Activated naive CD4-positive, alpha-beta T cell treated with Interleukin-2 at 50 U/mL for 16 hours (primary cell): ENCODE results near the gene DPP10.

ENCODE experiments used
- DNase-seq: peaks from one replicate; pipeline ENCODE4 v3.0.0-alpha.2; 2020

DPP10 gene

GRCh38 chr2:115491186-115491793 is 1048.8 kb downstream of the DPP10 start:
- no peak for DNase-seq

- no peak for DNase-seq
These were observed 1062.9 kb downstream of the DPP10 start for GRCh38 chr2:115505331-115505730.

GRCh38 chr2:115520727-115521126 is 1078.3 kb downstream of the DPP10 start:
- no peak for DNase-seq

- no peak for DNase-seq
These were observed 1082.0 kb downstream of the DPP10 start for GRCh38 chr2:115524452-115524851.

GRCh38 chr2:115529627-115530026 is 1087.2 kb downstream of the DPP10 start:
- no peak for DNase-seq

- DNase-seq, result no peak
These were observed 1090.6 kb downstream of the DPP10 start for GRCh38 chr2:115533081-115533480.

GRCh38 chr2:115541814-115542213 is 1099.4 kb downstream of the DPP10 start:
- no peak for DNase-seq

GRCh38 chr2:115542331-115542730 is 1099.9 kb downstream of the DPP10 start:
- no peak for DNase-seq

GRCh38 chr2:115543024-115543423 is 1100.6 kb downstream of the DPP10 start:
- DNase-seq, result no peak

- DNase-seq, result no peak
These were observed 1101.0 kb downstream of the DPP10 start for GRCh38 chr2:115543461-115543860.

- no peak for DNase-seq
These were observed 1107.2 kb downstream of the DPP10 start for GRCh38 chr2:115549611-115550130.

GRCh38 chr2:115552726-115553125 is 1110.3 kb downstream of the DPP10 start:
- DNase-seq, result no peak

GRCh38 chr2:115554153-115554552 is 1111.7 kb downstream of the DPP10 start:
- no peak for DNase-seq

- DNase-seq, result no peak
These were observed 1116.3 kb downstream of the DPP10 start for GRCh38 chr2:115558725-115559124.

GRCh38 chr2:115560666-115561065 is 1118.2 kb downstream of the DPP10 start:
- no peak for DNase-seq

- DNase-seq, result no peak
These were observed 1126.2 kb downstream of the DPP10 start for GRCh38 chr2:115568643-115569042.

GRCh38 chr2:115569547-115569946 is 1127.1 kb downstream of the DPP10 start:
- DNase-seq, result no peak

GRCh38 chr2:115572746-115573145 is 1130.3 kb downstream of the DPP10 start:
- DNase-seq, result no peak

- DNase-seq, result no peak
These were observed 1131.3 kb downstream of the DPP10 start for GRCh38 chr2:115573756-115574155.

- DNase-seq, result no peak
These were observed 1132.2 kb downstream of the DPP10 start for GRCh38 chr2:115574667-115575066.

- no peak for DNase-seq
These were observed 1138.3 kb downstream of the DPP10 start for GRCh38 chr2:115580784-115581183.

- no peak for DNase-seq
These were observed 1142.1 kb downstream of the DPP10 start for GRCh38 chr2:115584507-115584906.

- no peak for DNase-seq
These were observed 1154.4 kb downstream of the DPP10 start for GRCh38 chr2:115596659-115597375.

GRCh38 chr2:115603285-115603684 is 1160.8 kb downstream of the DPP10 start:
- DNase-seq, result no peak

- no peak for DNase-seq
These were observed 1163.9 kb downstream of the DPP10 start for GRCh38 chr2:115606350-115606749.
